Naive thymus-derived CD8-positive, alpha-beta T cell (primary cell): ENCODE data around the gene HOXA4. TPM values are rescaled to one million over a fixed set of nuclear protein-coding genes. Genes with fewer than 3 reads are reported as not detected.

Source experiments
- ATAC-seq, 2 donors: fragments of 150-1000 bp; cut with Tn5 transposase in 1 of 2; sonication (Bioruptor Pico), chemical (Tn5 transposase) in 1 of 2; 1 replicate in 1 of 2; 2 replicates in 1 of 2; pipeline ENCODE4 v1.10.0; 2021; ENCODE audit warnings: mild to moderate bottlenecking in 2 of 2, moderate library complexity in 2 of 2
- POLR2A ChIA-PET: fragments of 350-600 bp; sonication (Branson Sonifier 250); formaldehyde crosslinking; loops from one replicate; lab custom pipeline; 2021; ENCODE audit warnings: antibody characterized with exemption; lab: Charles Lee
- DNase-seq, 10 donors: peaks; one replicate each; pipeline versions ENCODE4 v3.0.0 to v3.0.0-alpha.2; 2020 to 2022
- H3K27ac Mint-ChIP-seq, 10 donors: one replicate each; pipeline ENCODE4 v1.8.0; 2020 to 2022; ENCODE audit warnings: mild to moderate bottlenecking in 10 of 10, mixed read lengths in 10 of 10, moderate library complexity in 4 of 10, inconsistent platforms in 1 of 10
- H3K27me3 Mint-ChIP-seq, 5 donors: one replicate each; pipeline ENCODE4 v1.8.0; 2021 to 2022; ENCODE audit warnings: mixed read lengths in 5 of 5
- H3K36me3 Mint-ChIP-seq, 3 donors: one replicate each; pipeline ENCODE4 v1.8.0; 2020 to 2022; ENCODE audit warnings: mixed read lengths in 3 of 3, mild to moderate bottlenecking in 2 of 3, inconsistent platforms in 1 of 3
- H3K4me1 Mint-ChIP-seq, 4 donors: one replicate each; pipeline ENCODE4 v1.8.0; 2021 to 2022; ENCODE audit warnings: mixed read lengths in 4 of 4
- H3K4me3 Mint-ChIP-seq, 10 donors: one replicate each; pipeline ENCODE4 v1.8.0; 2020 to 2022; ENCODE audit warnings: mild to moderate bottlenecking in 10 of 10, mixed read lengths in 10 of 10, moderate library complexity in 6 of 10, inconsistent platforms in 1 of 10
- H3K9me3 Mint-ChIP-seq, 9 donors: one replicate each; pipeline ENCODE4 v1.8.0; 2020 to 2022; ENCODE audit warnings: mixed read lengths in 9 of 9, mild to moderate bottlenecking in 3 of 9, inconsistent platforms in 1 of 9, moderate library complexity in 1 of 9
- polyA plus RNA-seq, 3 donors: library from polyadenylated mRNA; unstranded; fragments of 300-500 nt; fragmentation: Illumina TruSeq; gene quantifications; one replicate each; pipeline ENCODE4 v1.2.3, GENCODE V29; 2021
- total RNA-seq, 8 experiments: library from RNA in 2 of 8; stranded (reverse) in 2 of 8; gene quantifications; one replicate each; pipeline ENCODE4 v1.2.3 and lab custom pipeline; 2021 to 2026

The HOXA4 gene
- total and polyA plus RNA-seq, 5 experiments from 2014 or later, result 0.22 to 0.38 (median 0.31) TPM; not detected in 2

GRCh38 chr7:27142580-27143022 lies 12.0 kb upstream of the HOXA4 start:
- Mint-ChIP-seq H3K9me3 (peaks cover 0 to 2% (median 0%) of the 10 kb centered on the region in 9 donors), H3K27me3 (peaks cover 28 to 75% (median 52%) of the 10 kb centered on the region in 5 donors), H3K4me1 (peaks cover 0 to 7% (median 5%) of the 10 kb centered on the region in 4 donors), H3K36me3 (no peaks in the 10 kb centered on the region), H3K27ac (peak overlapping the region in 1 of 10 donors; percentile 44), H3K4me3 (peak overlapping the region in 6 of 10 donors; percentile 29 to 48 (median 44))
- DNase-seq (no peak), ATAC-seq (no peak)
- POLR2A ChIA-PET, result no interaction called here

- peaks cover 0 to 2% (median 0%) of the 10 kb centered on the region in 9 donors for H3K9me3 Mint-ChIP-seq
- H3K4me1 Mint-ChIP-seq, result peaks cover 0 to 2% (median under 1%) of the 10 kb centered on the region in 4 donors
- POLR2A ChIA-PET, result no interaction called here
- H3K27ac Mint-ChIP-seq, result peak overlapping the region in 1 of 10 donors; percentile 44
- ATAC-seq (no peak), DNase-seq (no peak)
- H3K4me3 Mint-ChIP-seq, result no peak overlapping the region
- peaks cover 27 to 75% (median 52%) of the 10 kb centered on the region in 5 donors for H3K27me3 Mint-ChIP-seq
- no peaks in the 10 kb centered on the region for H3K36me3 Mint-ChIP-seq
Observed at GRCh38 chr7:27141923-27142579, 11.5 kb upstream of the HOXA4 start.

GRCh38 chr7:27141137-27141922 lies 10.8 kb upstream of the HOXA4 start:
- ATAC-seq, result no peak
- Mint-ChIP-seq H3K4me1 (no peaks in the 10 kb centered on the region), H3K27ac (no peak overlapping the region), H3K36me3 (no peaks in the 10 kb centered on the region), H3K4me3 (no peak overlapping the region), H3K9me3 (peaks cover 0 to 2% (median 0%) of the 10 kb centered on the region in 9 donors), H3K27me3 (peaks cover 22 to 75% (median 47%) of the 10 kb centered on the region in 5 donors)
- no peak for DNase-seq
- POLR2A ChIA-PET, result no interaction called here

DNA sequence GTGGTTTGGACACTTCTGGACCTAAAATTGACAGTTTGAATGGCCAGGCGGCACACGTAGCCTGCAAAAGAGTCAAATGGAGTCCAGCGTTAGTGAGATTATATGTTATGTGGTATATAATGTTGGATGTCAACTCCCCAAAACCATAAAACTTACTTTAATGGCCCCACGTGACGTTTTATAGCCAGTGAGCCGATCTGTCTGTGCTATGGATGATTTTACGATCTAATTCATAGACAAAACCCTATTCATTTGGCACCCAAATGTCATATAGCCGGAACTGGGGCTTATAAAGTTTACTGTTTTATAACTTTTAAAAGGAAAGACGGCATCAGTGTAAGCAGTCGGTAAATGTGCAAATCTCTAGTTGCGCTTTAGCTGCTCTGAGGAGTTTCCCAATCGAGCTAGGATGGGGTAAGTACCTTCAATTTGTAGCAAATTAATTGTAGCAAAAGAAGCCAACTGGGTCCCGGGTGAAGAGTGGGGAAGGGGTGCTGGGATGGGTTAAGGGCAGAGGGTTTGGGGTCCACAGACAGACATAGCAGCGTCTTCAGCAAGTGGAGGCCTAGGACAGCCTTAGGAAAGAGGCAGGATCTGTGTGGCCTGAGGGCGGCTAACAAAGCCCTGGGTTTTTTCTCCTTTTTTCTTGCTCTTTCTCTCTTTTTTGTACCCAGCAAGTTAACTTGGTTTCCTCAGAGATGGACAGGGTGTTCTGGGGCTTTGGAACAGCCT lies 9.7 kb upstream of the HOXA4 start:
- Mint-ChIP-seq H3K27me3 (peaks cover 24 to 73% (median 45%) of the 10 kb centered on the region in 5 donors), H3K4me1 (peaks cover 2 to 6% (median 5%) of the 10 kb centered on the region in 4 donors), H3K4me3 (no peak overlapping the region), H3K27ac (no peak overlapping the region), H3K36me3 (no peaks in the 10 kb centered on the region), H3K9me3 (peaks cover 0 to 2% (median 0%) of the 10 kb centered on the region in 9 donors)
- ATAC-seq (no peak), DNase-seq (no peak)
- POLR2A ChIA-PET, result no interaction called here

DNA sequence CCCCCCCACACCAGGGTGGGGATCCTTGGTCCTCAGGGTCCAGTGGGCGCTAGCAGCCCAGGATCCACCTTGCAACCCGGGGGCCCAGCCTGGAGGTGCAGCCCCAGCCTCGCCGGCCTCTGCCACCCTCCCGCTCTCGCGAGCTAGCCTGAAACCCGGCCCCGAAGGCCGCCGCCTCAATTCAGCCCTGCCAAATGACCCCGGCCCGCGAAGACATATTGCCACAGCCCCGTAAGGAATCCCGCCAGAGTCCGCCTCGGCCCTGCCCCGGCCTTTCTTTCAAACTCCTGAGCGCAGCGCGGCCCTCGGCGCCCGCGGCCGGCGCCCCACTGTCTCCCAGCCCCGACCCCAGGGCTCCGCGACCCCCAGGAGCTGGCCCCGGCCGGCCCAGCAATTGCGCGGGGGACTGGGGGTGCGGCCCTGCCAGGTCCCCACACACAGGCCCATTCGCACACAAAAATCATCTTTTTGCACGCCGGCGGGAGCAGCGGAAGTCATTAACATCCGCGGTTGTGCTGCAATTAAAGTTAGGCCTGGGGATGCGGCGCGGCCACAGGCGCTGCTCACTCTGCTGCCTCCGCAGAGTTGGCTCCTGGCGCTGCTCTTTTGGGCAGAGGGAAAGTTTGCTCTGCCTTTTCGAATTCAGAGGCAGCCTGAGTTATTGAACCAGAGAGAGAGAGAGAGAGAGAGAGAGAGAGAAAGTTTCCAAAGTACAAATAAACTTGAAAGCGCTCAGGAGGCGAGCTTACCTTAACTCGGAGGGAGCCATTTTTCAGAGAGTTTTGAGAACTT lies 9.0 kb upstream of the HOXA4 start:
- H3K4me3 Mint-ChIP-seq, result no peak overlapping the region
- POLR2A ChIA-PET, result no interaction called here
- H3K27me3 Mint-ChIP-seq, result peaks cover 24 to 75% (median 45%) of the 10 kb centered on the region in 5 donors
- no peak overlapping the region for H3K27ac Mint-ChIP-seq
- peaks cover 0 to 2% (median 0%) of the 10 kb centered on the region in 9 donors for H3K9me3 Mint-ChIP-seq
- peaks cover 2 to 11% (median 8%) of the 10 kb centered on the region in 4 donors for H3K4me1 Mint-ChIP-seq
- H3K36me3 Mint-ChIP-seq, result no peaks in the 10 kb centered on the region
- ATAC-seq (no peak), DNase-seq (no peak)

- ATAC-seq, result no peak
- peaks cover 2 to 13% (median 8%) of the 10 kb centered on the region in 4 donors for H3K4me1 Mint-ChIP-seq
- no peak overlapping the region for H3K4me3 Mint-ChIP-seq
- no peak overlapping the region for H3K27ac Mint-ChIP-seq
- POLR2A ChIA-PET, result no interaction called here
- peaks cover 28 to 81% (median 49%) of the 10 kb centered on the region in 5 donors for H3K27me3 Mint-ChIP-seq
- no peak for DNase-seq
- no peaks in the 10 kb centered on the region for H3K36me3 Mint-ChIP-seq
- peaks cover 0 to 2% (median 0%) of the 10 kb centered on the region in 9 donors for H3K9me3 Mint-ChIP-seq
Observed at GRCh38 chr7:27138985-27139333, 8.4 kb upstream of the HOXA4 start.

DNA sequence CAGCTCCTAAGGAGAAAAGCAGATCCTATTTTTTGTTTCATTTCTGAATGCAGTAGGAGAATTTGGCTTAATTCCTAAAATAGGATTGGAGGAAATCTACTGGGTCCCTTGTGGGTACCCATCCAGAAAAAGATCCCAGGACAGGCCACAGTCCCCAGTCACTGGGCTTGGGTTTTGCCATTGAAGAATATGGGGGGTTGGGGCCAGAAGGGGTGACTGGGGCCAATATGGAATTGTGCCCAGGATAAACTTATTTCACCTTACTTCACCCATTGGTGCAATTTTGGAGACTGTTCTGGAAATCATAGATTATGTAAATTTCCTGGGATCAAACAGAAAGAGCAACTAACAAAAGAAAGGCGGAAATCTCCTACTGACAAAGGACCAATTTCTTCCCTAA lies 7.9 kb upstream of the HOXA4 start:
- no peak for ATAC-seq
- H3K27ac Mint-ChIP-seq, result no peak overlapping the region
- H3K9me3 Mint-ChIP-seq, result peaks cover 0 to 2% (median 0%) of the 10 kb centered on the region in 9 donors
- POLR2A ChIA-PET, result no interaction called here
- H3K36me3 Mint-ChIP-seq, result no peaks in the 10 kb centered on the region
- peaks cover 2 to 13% (median 8%) of the 10 kb centered on the region in 4 donors for H3K4me1 Mint-ChIP-seq
- no peak overlapping the region for H3K4me3 Mint-ChIP-seq
- DNase-seq, result no peak
- H3K27me3 Mint-ChIP-seq, result peaks cover 28 to 85% (median 51%) of the 10 kb centered on the region in 5 donors

GRCh38 chr7:27137640-27138315 lies 7.2 kb upstream of the HOXA4 start:
- DNase-seq (no peak), ATAC-seq (no peak)
- no peak overlapping the region for H3K4me3 Mint-ChIP-seq
- H3K27me3 Mint-ChIP-seq, result peaks cover 28 to 89% (median 54%) of the 10 kb centered on the region in 5 donors
- H3K36me3 Mint-ChIP-seq, result no peaks in the 10 kb centered on the region
- H3K9me3 Mint-ChIP-seq, result peaks cover 0 to 2% (median 0%) of the 10 kb centered on the region in 9 donors
- POLR2A ChIA-PET, result no interaction called here
- H3K27ac Mint-ChIP-seq, result no peak overlapping the region
- peaks cover 2 to 13% (median 8%) of the 10 kb centered on the region in 4 donors for H3K4me1 Mint-ChIP-seq

DNA sequence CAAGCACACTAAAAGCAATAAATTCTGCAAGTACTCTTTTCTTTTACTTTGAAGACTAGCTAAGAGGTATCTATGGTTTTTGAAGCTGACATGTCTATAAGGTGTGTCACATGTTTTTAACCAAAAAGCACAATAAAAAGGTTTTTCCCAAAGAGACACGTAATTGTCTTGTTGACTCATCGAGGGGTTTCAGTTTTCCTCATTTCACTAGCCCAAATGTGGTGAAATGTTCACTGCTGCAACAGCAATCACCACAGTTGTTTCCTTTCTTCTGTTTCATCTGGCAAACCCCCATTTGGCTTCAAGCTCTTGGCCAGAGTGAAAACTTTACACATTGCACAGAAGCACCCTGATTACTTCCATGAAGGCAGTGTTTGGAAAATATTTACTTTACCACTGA lies 3.8 kb upstream of the HOXA4 start:
- POLR2A ChIA-PET, result no interaction called here
- H3K4me1 Mint-ChIP-seq, result peaks cover 2 to 18% (median 10%) of the 10 kb centered on the region in 4 donors
- H3K9me3 Mint-ChIP-seq, result no peaks in the 10 kb centered on the region
- H3K4me3 Mint-ChIP-seq, result no peak overlapping the region
- no peak for DNase-seq
- H3K27me3 Mint-ChIP-seq, result peaks cover 25 to 73% (median 43%) of the 10 kb centered on the region in 5 donors
- no peaks in the 10 kb centered on the region for H3K36me3 Mint-ChIP-seq
- H3K27ac Mint-ChIP-seq, result no peak overlapping the region
- no peak for ATAC-seq

GRCh38 chr7:27133409-27134231 lies 3.1 kb upstream of the HOXA4 start:
- no peaks in the 10 kb centered on the region for H3K36me3 Mint-ChIP-seq
- H3K9me3 Mint-ChIP-seq, result no peaks in the 10 kb centered on the region
- no peak overlapping the region for H3K27ac Mint-ChIP-seq
- DNase-seq, result no peak
- H3K4me1 Mint-ChIP-seq, result peaks cover 2 to 18% (median 10%) of the 10 kb centered on the region in 4 donors
- H3K27me3 Mint-ChIP-seq, result peaks cover 25 to 75% (median 46%) of the 10 kb centered on the region in 5 donors
- POLR2A ChIA-PET, result no interaction called here
- no peak overlapping the region for H3K4me3 Mint-ChIP-seq
- ATAC-seq, result no peak

- Mint-ChIP-seq H3K4me3 (no peak overlapping the region), H3K27me3 (peaks cover 23 to 75% (median 40%) of the 10 kb centered on the region in 5 donors), H3K9me3 (no peaks in the 10 kb centered on the region), H3K27ac (no peak overlapping the region), H3K36me3 (no peaks in the 10 kb centered on the region), H3K4me1 (peaks cover 2 to 18% (median 10%) of the 10 kb centered on the region in 4 donors)
- POLR2A ChIA-PET, result no interaction called here
- no peak for DNase-seq
- no peak for ATAC-seq
Observed at GRCh38 chr7:27132978-27133377, 2.4 kb upstream of the HOXA4 start.
